G401 (cell line): Measurements from ENCODE around the gene IDH3G. TPM values are rescaled to one million over a fixed set of nuclear protein-coding genes. Genes with fewer than 3 reads are reported as not detected.
"Not testable (repeated sequence)": the region's sequence is repeated elsewhere in the genome, so short reads cannot be mapped to it uniquely, and the experiment has no call there.

Experiments used
- DNase-seq: peaks from one replicate; pipeline ENCODE4 v3.0.0-alpha.2; 2015; ENCODE audit warnings: low spot score
- in situ Hi-C: cut with HindIII; loops from 2 replicates; pipeline ENCODE4 v1.10.0; 2016; ENCODE audit warnings: low sequenced_read_pairs, mixed read lengths
- total RNA-seq: library from RNA; depleted of rRNA; stranded (reverse); fragments of >200 nt; shearing (Covaris generic); gene quantifications from 2 replicates; pipeline ENCODE4 v1.2.3, GENCODE V29; 2014

Gene IDH3G
- total RNA-seq, 1 experiment from 2014 or later: 71.2 TPM

DNA sequence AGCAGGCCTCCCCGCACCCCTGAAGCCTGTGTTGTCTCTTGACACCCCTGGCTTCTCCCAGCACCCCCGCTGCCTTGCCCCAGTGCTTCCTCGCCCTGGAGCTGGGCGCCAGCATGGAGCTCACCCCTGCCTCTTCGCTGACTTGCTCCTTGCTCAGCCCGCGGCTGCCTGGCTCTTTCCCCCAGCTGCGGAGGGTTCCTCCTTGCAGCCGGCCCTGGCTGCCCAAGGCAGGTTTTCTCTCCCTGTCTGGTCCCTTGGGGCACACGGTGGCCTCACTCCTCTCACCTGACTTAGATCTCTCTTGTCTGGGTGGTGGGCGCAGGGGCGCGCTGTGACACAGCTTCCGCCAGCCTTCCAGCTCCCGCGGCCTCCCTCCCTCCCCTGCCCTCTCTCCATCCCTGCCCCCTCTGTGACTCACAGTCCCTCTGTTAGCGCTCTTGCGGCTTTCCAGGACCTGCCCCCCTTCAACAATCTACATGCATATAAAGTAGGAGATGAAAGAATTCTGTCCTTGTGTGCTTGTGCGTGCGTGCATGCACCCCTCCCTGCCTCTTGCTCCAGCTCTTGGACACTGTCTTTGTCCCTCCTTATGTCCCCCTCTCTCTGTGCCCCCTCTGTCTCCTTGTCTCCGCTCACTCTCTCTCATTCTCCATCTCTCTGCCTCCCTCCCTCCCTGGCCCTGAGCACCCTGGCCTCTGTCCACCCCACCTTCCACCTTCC lies 27.9 kb downstream of the IDH3G start:
- in situ Hi-C loops: no loop called here
- peak; percentile 24 for DNase-seq

DNA sequence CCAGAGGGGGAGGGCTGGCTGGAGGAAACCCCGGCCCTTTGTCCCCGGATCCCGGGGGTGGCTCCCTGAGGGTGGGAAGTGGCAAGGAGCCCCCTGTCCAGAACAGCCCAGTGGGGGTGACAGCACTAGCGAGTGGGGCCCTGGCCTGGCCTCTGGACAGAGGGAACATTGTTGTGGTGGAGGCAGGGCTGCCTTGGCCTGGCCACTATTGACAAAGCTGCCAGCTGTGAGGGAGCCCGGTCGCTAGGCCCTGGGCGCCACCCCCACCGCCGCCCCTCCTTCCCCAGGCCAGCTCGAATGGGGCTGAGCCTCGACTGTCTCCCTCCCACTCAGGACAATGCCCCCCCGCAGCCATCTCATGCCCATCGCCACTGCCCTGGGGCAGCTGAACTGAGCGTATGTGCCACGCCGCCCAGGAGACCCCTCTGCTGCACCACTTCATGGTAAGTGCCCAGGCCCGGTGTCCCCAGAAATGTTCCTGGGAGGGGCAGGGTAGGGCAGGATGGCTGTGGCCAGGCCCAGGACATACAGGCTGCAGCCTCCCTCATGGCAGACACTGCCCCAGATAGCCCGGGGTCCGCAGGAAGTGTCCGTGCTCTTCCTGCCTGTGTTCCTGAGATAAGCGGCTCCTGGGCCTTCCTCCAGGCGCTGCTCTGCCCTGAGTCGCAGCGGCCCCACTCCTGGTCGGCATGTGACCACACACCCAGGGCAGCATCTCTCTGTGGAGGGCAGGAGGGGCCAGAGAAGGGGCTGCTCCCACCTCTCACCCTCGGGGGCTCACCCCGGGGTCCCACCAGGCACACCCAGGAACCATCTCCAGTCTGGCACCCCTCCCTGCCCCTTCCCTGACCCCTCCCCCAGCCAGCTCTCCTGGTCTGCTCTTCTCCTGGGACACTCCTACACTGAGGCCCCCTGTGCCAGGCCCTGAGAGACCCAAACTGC lies 28.8 kb downstream of the IDH3G start:
- in situ Hi-C loops: no loop called here
- DNase-seq: peak; percentile 36

DNA sequence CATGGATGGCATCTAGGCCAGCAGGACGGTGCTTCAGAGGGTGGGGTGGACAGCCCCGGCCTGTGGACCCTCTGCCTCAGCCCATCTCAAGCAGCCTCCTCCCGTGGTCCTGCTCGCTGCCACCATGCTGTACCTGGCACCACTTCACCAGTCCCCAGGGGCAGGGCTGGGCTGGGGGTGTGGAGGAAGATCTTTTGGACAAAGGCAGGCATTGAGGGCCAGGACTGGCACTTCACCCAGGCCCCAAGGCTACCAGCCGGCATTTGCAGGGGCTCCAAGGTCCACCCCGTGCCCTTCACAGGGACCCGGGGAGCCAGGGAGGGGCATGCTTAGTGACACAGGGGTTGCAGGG lies 29.4 kb downstream of the IDH3G start:
- in situ Hi-C loops: no loop called here
- peak; percentile 19 for DNase-seq

DNA sequence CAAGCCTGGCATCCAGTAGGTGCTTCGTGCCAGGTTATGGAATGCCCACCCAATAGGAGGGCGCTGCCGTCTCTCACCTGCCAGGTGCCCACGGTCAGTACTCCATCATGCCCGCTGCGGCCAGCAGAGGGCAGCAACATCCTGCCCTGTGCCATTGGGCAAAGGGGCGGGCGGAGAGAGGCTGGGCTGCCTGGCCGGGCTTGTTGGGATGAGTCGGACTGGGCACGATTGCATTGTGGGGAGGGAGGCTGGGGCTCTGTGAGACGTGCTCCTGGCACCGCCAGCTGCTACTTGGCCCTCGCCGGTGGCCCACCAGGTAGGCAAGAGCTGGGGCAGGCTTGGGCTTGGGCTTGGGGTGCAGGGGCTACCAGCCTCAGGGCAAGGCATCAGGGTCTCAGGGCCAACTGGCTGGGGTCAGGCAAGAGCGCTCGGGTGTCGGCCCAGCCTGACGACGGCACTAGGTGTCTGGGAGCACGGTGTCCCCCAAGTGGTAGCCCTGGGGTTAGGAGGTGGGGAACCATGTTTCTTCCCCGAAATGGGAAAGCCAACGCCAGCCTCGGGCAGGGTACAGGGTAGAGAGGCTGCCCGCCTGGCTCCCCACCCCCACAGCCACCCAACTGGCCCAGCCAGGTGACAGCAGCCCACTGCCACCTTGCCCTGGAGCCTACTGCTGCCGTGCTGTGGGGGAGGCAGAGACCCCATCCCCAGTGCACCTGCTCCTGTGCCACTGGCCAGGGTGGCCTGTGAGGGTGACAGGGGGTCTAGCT lies 30.0 kb downstream of the IDH3G start, which contains the start of gene PLXNB3:
TSS of gene PLXNB3 (plus strand) at position 261 of the 767 bp plus-strand sequence. CDS start 1,287 bp downstream, outside the sequence.
- peak; percentile 84 for DNase-seq
- in situ Hi-C loops: no loop called here

DNA sequence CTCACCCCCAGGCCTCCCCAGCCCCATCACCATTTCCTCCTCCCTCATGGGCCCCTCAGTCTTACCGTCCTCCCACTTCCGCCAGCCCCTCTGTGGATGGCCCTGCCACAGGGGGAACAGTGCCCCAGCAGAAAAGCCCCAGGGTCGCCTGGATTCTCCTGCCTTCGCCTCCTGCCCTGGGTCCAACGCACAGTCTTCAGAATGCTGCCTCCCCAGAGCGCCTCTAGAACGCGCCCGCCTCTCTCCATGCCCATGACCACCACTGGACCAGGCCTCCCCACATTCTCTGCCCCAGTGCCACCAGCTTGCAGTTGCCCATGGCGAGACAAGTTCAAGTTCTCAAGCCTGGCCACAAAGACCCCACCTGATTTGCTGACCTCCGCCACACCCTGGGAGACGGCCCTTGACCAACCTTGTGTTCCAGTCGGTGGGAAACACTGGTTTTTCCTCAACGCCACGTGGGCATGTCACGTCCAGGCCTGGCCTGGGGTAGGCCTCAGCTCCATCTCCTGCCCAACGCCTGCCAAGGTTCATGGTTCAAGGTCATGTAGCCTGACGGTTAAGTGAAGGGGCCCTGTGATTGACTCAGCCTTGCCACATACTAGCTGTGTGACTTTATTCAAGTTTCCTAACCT lies 30.8 kb downstream of the IDH3G start:
- no peak for DNase-seq
- in situ Hi-C loops: no loop called here

DNA sequence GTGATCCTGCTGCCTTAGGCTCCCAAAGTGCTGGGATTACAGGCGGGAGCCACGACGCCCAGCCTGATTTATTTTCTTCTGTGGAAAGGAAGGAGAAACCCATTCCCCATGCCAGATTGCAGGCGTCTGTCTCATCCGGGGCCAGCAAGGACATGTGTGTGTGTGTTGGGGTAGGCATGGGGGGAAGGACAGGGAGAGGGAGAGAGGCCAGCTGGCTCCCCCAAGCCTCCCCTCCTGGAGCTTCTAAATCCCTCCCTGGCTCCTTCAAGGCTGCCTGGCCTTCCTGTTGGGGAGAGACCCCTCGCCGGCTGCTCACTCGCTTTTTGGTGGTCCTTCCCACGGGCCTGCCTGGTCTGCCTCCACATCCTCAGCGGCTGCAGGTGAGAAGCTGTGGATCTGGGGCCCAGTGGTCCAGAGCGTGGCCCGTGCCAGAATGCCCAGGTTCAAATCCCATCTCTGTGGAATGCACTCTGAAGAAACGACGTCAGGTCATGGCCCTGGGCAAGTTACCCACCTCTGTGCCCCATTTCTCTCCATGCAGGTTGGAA lies 31.5 kb downstream of the IDH3G start:
- in situ Hi-C loops: no loop called here
- no peak for DNase-seq

DNA sequence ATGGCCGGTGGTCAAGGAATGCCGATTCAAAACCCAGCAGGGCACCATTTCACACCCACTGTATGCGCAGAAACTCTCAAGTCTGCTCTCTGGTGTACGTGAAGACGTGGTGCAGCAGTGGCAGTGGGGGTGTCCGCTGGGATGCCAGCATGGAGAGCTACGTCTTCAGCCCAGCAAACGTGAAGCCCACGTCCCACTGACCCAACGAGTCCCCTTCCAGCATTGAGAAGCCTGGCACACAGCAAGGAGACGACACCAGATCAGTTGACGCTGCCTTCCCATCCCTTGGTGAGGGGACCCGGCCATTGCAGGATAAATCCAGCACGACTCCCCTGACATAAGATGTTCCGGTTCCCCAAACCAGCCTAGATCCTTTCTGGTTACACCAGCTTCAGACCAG lies 32.3 kb downstream of the IDH3G start:
- DNase-seq: no peak
- in situ Hi-C loops: no loop called here

DNA sequence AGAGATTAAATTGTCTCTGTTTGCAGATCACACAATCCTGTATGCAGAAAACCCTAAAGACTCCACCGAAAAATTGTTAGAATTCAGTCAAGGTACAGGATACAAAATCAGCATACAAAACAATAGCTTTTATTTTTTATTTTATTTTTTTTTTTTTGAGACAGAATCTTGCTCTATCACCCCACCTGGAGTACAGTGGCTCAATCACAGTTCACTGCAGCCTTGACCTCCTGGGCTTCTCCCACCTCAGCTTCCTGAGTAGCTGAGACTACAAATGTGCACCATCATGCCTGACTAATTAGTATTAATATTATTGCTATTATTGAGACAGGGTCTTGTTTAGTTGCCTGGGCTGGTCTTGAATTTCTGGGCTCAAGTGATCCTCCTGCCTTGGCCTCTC lies 39.0 kb downstream of the IDH3G start:
- in situ Hi-C loops: no loop called here
- DNase-seq: no peak

DNA sequence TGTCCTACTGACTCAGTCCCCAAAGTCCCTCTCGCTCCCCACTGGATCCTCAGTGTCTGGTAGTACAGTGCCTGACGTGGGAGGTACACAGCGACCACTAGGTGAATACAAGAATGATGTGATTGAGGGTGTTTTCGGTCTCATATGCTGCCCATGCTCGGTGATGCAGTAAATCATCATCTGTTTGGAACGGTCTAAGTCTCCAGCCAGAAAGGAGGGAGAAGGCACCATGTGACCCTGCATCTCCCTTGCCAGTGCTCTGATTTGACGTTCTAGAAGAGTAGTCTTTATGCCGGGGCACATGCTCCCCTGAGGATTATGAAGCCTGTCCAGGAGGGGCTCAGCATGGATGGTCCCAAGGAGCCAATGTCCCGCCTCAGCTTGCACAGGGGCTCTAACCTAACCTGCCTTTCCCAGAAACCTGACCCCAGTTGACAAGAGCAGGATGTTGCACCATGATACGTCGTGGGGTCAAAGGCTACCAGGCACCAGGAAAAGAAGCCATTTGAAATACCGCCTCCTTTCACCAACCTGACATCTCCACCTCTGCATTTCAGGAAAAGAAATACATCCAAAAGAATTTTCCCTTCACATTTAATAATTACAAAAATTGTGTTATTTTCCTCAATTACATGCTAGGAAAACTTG lies 43.9 kb downstream of the IDH3G start:
- peak; percentile 73 for DNase-seq
- in situ Hi-C loops: no loop called here

DNA sequence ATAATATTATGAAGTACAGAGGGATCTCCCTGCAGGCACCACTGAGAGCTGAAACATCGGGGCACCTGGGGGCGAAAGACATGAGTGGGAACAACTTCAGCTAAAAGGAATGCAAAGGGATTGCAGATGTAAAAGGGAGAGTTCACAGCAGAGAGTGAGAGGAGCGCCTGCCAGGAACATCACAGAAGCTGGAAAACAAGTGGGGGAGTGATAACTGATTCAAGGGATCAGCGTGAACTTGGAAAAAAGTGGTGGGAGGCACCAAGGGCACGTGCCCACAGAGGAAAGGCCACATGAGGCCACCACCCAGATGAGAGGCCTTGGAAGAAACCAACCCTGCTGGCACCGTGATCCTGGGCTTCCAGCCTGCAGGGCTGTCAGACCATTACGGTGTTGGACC lies 45.2 kb downstream of the IDH3G start:
- DNase-seq, in situ Hi-C loops: not testable (repeated sequence)

DNA sequence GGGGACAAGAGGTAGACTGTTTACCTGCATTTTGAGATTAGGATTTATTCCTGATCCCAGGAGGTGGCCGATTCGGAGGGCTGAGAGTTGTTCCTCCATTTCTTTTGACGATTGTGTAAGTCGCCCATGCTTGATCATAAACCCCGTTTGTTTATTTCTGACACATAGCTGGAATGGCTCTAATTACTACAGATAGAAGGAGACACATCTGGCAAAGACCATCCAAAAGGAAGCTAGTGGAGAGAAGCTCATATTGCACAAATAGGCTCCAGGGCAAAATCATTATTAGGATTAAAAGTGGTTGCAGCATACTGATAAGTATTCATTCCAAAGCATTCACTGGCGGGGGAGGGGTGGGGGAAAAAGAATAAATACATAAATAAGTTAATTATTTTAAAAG lies 47.2 kb downstream of the IDH3G start:
- in situ Hi-C loops: not testable (repeated sequence)

DNA sequence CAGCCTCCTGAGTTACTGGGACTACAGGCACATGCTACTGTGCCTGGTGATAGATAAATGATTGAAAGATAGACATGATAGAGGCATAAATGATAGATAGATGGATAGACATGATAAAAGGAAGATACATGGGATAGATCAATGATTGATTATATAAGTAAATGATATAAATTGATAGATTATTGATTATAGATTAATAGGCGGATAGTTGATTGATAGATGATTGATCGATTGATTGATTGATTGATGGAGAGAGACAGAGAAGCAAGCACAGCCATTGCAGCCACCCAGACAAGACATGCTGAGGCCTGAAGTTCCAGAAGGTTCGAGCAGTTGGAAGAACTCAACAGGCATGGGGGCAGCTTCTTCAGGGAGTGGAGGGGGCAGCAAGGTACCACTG lies 47.8 kb downstream of the IDH3G start:
- no peak for DNase-seq
- in situ Hi-C loops: no loop called here

More for the DNA sequence above, 47.2 kb downstream of the IDH3G start:
- not testable (repeated sequence) for DNase-seq

DNA sequence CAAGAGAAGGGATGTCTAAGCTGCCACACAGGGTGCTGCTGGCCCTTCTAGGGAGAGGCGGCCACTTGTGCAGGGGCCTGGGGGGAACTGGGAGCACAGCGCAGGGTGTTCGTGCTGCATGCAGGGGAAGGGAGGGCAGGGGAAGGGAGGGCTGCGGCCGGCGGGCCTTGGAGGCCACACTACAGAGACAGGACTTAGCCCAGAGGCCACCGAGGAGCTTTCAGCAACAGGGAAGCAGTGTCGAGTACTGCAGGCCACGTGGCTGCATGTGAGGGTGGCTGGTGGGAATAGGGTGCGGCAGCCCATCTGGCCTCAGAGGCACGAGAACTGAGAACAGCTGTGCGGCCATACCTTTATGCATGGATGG lies 49.1 kb downstream of the IDH3G start:
- DNase-seq, in situ Hi-C loops: not testable (repeated sequence)

DNA sequence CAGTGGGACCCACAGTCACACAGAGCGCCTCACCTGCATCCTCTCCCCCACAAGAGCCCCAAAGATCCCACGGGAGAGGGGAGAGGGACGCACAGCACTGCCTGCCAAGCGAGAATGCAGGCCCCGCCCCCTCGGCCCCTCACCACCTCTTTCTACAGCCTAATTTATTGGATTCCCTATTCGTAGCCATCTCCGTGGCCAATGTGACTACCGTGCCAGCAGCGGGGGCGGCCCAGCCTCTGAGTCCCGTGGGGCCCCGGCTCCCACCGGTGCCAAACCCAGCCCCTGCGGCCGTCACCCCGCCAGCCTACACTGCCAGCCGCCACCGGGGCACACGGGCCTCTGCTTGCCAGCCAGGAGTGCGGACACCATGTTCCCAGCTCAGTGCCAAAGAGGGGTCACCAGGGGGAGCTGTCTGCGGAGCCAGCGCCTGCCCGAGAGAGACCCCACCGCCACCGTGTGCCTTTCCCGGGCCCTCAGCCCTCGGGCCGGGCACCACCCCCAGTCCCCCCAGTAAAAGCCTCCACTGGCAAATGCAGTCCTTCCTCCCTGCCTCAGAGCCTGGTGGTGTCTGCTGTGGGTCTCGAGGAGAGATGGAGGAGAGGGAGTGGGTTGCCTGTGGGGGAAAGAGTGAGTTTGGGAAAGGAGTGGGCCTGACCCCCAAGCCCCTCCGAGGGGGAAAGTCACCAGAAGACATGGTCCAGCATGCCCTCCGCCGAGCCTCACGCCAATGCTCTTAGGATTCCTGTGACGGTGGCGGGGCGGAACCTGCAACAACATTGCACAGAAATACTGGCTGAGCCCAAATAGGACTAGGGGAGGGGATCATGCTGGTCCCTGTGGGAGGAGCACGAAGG lies 49.7 kb downstream of the IDH3G start:
- DNase-seq: no peak
- in situ Hi-C loops: no loop called here

DNA sequence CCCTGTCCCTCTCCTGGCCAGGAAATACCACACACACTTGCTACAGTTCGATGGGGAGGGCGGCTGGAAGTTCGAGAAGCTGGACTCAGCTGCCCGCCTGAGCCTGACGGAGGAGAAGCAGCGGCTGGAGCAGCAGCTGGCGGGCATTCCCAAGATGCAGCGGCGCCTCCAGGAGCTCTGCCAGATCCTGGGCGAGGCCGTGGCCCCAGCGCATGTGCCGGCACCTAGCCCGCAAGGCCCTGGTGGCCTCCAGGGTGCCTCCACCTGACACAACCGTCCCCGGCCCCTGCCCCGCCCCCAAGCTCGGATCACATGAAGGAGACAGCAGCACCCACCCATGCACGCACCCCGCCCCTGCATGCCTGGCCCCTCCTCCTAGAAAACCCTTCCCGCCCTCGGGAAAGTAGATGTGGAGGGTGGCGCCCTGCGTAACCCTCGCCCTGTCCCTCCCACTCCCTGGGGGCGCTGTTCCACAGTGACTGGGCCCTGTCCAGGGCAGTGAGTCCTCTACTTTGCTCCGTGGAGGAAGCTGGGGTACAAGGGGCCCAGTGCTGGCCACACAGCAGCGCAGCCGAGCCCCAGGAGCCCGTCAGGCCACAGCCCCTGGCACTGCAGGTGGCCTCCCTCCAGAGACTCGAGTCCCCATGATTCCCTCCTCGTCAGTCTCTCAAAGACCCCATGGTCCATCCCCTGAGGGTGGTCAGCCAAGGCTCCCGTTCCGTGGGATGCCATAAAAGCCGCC lies 50.5 kb downstream of the IDH3G start:
- in situ Hi-C loops, DNase-seq: not testable (repeated sequence)

DNA sequence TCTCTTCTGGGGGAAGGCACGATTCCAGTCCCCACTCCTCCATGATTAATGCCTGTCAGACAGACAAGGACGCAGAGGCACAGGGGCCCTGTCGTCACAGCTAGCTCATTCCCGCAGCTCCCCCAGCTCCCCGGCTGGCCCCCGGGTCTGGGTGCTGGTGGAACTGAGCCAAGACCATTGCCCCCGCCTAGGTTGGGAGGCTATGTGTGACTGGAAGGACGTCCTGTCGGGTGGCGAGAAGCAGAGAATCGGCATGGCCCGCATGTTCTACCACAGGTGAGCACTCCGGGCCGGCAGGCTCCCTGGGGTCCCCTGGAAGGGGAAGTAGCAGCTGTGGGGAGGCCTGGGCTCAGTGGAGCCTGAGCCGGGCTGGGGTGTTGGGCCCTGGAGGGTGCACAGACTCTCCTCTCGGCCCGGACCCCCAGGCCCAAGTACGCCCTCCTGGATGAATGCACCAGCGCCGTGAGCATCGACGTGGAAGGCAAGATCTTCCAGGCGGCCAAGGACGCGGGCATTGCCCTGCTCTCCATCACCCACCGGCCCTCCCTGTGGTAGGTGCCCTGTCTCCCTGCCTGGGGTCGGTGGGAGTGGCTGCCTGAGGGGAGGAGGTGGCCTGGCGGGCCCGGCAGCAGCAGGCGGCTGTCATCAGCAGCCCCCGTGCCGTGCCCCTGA lies 51.2 kb downstream of the IDH3G start:
- DNase-seq, in situ Hi-C loops: not testable (repeated sequence)
